ENCODE measurements around the gene PPP1R14B. TPM values are rescaled to one million over a fixed set of nuclear protein-coding genes. Genes with fewer than 3 reads are reported as not detected.

Gene PPP1R14B
- total and polyA plus RNA-seq, 12 donors = 52.4 to 331 (median 92.5) TPM

DNA sequence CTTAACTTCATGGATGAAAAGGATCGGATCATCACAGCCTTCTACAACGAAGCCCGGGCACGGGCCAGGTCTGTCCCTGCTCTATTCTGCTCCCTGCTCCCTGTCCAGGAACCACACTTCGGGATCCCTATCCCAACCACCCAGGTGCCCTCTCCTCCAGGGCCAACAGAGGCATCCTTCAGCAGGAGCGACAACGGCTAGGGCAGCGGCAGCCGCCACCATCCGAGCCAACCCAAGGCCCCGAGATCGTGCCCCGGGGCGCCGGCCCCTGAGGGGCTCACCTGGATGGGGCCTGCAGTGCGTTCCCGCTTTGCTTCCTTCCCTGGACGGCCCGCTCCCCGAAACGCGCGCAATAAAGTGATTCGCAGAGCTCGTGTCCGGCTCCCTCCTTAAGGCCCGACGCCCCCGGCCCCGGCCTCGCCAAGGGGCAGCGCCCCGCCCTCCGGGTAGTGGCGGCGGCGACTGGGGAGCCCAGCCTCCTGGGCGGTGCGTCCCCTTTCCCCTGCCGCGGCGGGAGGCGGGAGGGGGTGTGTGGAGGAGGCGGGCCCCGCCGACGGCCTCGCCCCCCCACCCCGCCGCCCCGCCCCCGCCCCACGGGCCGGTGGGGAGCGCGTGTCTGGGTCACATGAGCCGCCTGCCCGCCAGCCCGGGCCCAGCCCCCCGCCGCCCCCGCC lies 12.7 kb downstream of the PPP1R14B start, which contains the start of gene VEGFB:
TSS of gene VEGFB (plus strand) at position 672 of the 674 bp plus-strand sequence. CDS start 250 bp downstream, outside the sequence.
- peak within 1 kb of the TSS; percentile 86 to 96 (median 91) for H3K27ac ChIP-seq
- TF ChIP-seq, protein P1, sequence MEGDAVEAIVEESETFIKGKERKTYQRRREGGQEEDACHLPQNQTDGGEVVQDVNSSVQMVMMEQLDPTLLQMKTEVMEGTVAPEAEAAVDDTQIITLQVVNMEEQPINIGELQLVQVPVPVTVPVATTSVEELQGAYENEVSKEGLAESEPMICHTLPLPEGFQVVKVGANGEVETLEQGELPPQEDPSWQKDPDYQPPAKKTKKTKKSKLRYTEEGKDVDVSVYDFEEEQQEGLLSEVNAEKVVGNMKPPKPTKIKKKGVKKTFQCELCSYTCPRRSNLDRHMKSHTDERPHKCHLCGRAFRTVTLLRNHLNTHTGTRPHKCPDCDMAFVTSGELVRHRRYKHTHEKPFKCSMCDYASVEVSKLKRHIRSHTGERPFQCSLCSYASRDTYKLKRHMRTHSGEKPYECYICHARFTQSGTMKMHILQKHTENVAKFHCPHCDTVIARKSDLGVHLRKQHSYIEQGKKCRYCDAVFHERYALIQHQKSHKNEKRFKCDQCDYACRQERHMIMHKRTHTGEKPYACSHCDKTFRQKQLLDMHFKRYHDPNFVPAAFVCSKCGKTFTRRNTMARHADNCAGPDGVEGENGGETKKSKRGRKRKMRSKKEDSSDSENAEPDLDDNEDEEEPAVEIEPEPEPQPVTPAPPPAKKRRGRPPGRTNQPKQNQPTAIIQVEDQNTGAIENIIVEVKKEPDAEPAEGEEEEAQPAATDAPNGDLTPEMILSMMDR (IDR thresholded peaks at IDR 0.05) = no peak
- DNase-seq (peak; percentile 74 to 84), ATAC-seq (peak; percentile 46 to 69 (median 59))
- H3K36me3 ChIP-seq = peaks cover 0 to 25% (median 0%) of the 10 kb centered on the region in 9 donors
- H3K27me3 ChIP-seq = no peaks in the 10 kb centered on the region
- 2% methylated on average over 45 to 61 of the region's 62 CpGs for WGBS, 2 donors
- H3K9me3 ChIP-seq = no peaks in the 10 kb centered on the region
- intact Hi-C loops (cut with DNase I) = no loop called here
- H3K4me3 ChIP-seq = peak within 1 kb of the TSS; percentile 58 to 85 (median 75)
- peaks cover 2 to 71% (median 46%) of the 10 kb centered on the region in 9 donors for H3K4me1 ChIP-seq

DNA sequence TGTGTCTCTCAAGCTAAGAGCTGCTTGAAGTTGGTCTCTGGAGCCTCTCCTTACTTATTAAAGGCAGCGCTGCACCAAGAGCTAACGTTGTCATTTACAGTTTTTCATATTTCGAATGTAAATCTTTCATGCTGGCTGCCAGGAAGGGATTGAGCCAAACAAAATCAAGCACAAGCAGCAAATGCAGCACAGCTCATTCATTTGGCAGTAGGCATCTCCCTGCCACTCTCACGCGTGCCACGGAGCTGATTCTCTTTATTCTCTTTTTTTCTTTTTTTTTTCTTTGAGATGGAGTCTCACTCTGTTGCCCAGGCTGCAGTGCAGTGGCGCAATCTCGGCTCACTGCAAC lies 13.8 kb downstream of the PPP1R14B start:
- H3K27ac ChIP-seq = peak overlapping the region in 1 of 10 donors; percentile 31
- H3K9me3 ChIP-seq = no peaks in the 10 kb centered on the region
- 88 to 92% methylated on average over 8 of the region's 8 CpGs for WGBS, 2 donors
- H3K4me1 ChIP-seq = peaks cover 2 to 70% (median 47%) of the 10 kb centered on the region in 9 donors
- H3K27me3 ChIP-seq = no peaks in the 10 kb centered on the region
- intact Hi-C loops (cut with DNase I) = no loop called here
- no peak for ATAC-seq
- no peak overlapping the region for H3K4me3 ChIP-seq
- TF ChIP-seq, protein P1 (IDR thresholded peaks at IDR 0.05) = no peak
- H3K36me3 ChIP-seq = peaks cover 0 to 16% (median 0%) of the 10 kb centered on the region in 9 donors
- DNase-seq = no peak

DNA sequence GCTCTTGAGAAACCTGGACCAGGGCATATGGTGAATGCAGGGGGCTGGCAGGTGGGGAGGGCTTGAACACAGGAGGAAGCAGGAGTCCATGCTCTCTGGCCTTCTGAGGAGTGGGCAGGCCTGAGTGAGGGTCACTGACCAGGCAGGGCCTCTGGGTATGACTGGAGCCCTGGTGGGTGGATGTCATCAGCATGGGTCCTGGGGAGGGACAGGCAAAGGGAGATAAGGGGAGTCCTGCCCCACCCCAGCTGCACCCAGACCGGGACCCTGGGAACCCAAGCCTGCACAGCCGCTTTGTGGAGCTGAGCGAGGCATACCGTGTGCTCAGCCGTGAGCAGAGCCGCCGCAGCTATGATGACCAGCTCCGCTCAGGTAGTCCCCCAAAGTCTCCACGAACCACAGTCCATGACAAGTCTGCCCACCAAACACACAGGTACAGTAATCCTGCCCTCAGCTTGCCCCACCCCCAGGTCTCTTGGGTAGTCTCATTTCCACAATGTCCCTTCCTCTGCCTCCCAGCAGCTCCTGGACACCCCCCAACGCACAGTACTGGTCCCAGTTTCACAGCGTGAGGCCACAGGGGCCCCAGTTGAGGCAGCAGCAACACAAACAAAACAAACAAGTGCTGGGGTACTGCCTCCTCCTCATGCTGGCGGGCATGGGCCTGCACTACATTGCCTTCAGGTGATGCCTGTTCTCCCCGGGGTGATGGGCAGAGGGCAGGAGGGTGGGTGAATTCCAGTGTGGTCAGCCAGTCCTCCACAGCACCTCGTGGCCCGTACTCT lies 14.4 kb downstream of the PPP1R14B start:
- DNase-seq (no peak), ATAC-seq (no peak)
- Histone ChIP-seq H3K9me3 (no peaks in the 10 kb centered on the region), H3K27ac (peak overlapping the region in 1 of 10 donors; percentile 99), H3K36me3 (peaks cover 0 to 10% (median 0%) of the 10 kb centered on the region in 9 donors), H3K4me1 (peaks cover 5 to 70% (median 52%) of the 10 kb centered on the region in 9 donors), H3K27me3 (no peaks in the 10 kb centered on the region), H3K4me3 (no peak overlapping the region)
- intact Hi-C loops (cut with DNase I) = no loop called here
- WGBS, 2 donors = 86% methylated on average over 15 of the region's 15 CpGs
- TF ChIP-seq, protein P1 (IDR thresholded peaks at IDR 0.05) = no peak

DNA sequence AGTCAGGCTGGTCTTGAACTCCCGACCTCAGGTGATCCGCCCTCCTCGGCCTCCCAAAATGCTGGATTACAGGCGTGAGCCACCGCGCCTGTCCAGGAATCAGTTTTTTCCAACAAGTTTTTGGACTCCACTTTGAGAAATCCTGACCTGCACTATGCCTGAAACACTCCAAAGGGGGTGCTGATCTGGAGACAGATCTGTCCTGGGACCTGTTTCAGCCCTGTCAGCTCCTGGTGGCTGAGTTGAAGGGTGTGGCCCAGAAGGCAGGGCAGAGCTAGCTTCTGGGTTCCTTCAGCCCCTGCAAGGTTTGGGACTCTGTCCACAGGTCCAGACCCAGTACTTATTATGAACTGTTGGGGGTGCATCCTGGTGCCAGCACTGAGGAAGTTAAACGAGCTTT lies 15.2 kb downstream of the PPP1R14B start:
- Histone ChIP-seq H3K36me3 (peaks cover 0 to 6% (median 0%) of the 10 kb centered on the region in 9 donors), H3K27ac (peak overlapping the region in 5 of 10 donors; percentile 90 to 99 (median 96)), H3K27me3 (no peaks in the 10 kb centered on the region), H3K9me3 (no peaks in the 10 kb centered on the region), H3K4me1 (peaks cover 13 to 79% (median 61%) of the 10 kb centered on the region in 9 donors), H3K4me3 (peak overlapping the region in 5 of 10 donors; percentile 75 to 87 (median 75))
- intact Hi-C loops (cut with DNase I) = no loop called here
- ATAC-seq (no peak), DNase-seq (no peak)
- TF ChIP-seq, protein P1 (IDR thresholded peaks at IDR 0.05) = no peak
- WGBS, 2 donors = 85 to 90% methylated on average over 7 of the region's 7 CpGs
